8988T (cell line): ENCODE data around the gene MRPL55.

Source experiments
- DNase-seq: peaks from one replicate; pipeline ENCODE4 v3.0.0; 2011

MRPL55 gene

DNA sequence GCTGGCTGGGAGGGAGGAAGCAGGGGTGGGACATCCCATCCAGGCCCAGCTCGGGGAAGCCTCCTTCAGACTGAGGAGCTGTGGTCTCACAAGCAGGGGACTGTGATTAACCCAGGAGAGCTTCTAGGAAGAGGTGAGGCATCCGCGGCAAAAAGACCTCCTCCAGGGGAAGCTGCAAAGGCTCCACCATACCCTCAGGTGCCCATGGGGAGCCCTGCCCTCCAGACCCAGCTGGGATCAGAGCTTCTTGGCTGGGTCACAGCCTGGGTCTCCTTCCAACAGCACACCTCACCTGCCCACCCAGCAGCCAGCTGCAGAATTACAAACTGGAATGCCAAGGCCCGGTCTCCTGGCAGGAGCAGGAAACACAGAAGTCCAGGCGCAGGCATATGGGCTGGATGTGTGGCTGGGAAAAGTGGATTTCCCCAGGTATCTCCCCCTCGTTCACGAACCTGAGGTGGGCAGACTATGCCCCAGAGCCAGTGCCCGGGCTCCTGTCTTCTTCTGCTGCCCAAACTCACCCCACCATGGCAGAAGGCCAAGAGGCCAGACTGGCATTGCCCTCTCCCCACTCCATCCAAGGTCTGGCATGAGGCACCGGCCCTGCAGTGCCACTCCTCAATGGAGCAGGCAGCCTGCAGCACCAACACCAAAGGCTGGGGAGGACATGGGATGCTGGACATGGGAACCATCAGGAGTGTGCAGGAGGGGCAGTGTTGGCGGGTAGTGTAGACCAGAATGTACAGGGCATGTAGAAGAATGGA, 42.0 kb downstream of the MRPL55 start:
- DNase-seq: no peak

DNA sequence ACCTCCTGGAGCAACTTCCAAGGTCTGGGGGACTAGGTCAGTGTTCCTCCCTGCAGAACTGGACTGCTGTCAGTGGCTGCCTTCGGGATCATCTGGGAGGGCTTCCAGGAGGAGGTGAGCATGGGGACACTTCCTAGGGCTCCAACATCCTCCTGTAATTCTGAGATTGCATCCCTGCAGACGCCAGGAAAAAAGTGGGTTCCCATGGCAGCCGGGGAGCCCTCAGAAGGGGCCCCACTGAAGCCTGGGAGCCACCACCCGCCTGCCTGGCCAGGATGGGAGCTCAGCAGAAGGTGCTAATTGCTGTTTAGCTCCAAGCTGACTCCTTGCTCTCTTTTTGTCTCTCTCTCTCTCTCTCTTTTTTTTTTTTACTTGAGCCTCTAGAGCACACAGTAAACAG, 42.7 kb downstream of the MRPL55 start:
- DNase-seq: no peak

DNA sequence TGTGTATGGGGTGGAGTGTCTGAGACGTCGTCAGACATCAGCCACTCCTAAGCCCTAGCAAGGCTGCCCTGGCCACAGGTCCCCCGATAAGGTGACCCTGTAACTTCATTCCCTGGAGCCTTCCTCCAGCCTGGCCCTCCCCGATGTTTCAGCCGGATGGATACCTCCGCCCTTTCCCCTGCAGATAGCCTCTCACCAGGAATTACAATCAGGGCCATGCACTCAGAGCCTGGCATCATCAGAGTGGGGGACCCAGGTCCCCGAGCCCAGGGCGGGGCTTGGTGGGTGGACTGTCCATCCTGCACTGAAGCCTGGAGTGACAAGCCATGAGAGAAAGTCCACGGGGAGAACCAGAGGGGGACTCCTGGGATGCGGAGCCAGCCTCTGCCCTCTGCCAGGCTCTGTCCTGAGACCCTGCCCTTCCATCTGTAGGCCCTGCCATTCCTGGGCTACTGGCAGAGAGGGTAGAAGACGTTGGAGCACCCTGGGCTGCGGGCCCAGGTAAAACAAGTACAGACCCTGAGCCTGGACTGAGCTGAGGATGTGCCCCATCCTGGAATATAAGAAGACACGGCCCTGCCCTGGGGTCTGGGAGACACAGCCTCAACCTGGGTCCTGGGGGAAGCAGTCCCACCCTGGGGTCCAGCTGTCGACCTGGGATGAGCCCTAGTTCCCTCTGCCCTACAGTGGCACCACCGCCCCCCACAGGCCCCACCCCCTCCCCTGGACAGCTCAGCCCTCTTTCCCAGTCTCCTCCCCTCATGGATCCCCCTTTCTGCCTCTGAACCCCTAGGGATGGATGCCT, 43.4 kb downstream of the MRPL55 start:
- no peak for DNase-seq

DNA sequence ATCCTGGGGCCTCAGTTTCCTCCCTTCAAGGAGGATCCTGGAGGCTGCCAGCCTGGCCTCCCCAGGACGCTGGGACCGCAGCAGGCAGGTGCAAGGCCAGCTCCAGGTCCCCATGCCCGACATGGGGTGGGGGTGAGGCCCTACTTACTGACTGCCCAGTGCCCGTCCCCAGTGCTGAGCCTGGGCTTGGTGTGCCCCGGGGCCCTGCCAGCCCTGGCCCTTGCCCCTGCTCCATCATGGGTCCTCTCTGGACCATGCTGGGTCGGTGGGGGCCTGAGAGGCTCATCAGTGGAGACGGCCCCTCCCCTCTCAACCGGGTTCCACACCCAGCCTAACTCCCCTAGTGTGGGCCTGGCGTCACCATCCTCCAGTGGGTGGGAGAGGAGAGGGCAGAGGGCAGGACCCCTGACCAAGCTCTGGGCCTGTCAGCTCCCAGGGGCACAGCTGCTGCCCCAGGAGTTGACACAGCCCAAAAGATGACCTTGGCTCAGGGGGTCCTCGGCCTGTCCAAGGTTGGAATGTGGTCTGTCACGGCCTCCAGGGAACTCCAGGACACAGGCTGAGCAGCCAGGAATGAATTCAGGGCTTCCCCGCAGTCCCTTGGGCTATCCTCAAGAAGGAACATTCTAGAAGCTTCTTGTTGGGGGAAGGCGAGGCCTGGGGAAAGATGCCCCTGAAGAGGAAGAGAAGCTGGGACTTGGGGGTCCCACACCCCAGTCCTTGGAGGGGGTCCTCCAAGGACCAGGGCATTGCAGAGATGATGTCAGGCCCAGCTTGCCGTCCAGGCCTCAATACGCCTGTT, 44.2 kb downstream of the MRPL55 start:
- no peak for DNase-seq

DNA sequence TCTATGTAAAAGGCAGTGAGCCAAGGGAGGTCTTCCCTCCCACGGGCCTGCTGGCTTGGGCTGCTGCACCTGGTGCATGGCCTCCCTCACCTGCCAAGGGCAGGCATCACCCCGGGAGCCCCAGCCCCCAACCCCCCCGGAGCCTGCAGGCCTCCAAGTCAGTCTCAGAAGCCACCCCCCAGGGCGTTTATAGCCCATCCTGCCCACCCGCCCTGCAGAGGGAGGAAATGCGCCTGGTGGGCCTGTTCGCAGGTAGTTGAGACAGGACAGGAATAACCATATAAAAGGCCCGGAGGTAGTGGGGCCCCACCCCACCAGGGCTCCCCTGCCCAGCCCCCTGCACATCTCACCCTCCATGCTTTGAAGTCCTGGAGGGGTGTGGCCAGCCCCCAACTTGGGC, 44.8 kb downstream of the MRPL55 start:
- DNase-seq: no peak

DNA sequence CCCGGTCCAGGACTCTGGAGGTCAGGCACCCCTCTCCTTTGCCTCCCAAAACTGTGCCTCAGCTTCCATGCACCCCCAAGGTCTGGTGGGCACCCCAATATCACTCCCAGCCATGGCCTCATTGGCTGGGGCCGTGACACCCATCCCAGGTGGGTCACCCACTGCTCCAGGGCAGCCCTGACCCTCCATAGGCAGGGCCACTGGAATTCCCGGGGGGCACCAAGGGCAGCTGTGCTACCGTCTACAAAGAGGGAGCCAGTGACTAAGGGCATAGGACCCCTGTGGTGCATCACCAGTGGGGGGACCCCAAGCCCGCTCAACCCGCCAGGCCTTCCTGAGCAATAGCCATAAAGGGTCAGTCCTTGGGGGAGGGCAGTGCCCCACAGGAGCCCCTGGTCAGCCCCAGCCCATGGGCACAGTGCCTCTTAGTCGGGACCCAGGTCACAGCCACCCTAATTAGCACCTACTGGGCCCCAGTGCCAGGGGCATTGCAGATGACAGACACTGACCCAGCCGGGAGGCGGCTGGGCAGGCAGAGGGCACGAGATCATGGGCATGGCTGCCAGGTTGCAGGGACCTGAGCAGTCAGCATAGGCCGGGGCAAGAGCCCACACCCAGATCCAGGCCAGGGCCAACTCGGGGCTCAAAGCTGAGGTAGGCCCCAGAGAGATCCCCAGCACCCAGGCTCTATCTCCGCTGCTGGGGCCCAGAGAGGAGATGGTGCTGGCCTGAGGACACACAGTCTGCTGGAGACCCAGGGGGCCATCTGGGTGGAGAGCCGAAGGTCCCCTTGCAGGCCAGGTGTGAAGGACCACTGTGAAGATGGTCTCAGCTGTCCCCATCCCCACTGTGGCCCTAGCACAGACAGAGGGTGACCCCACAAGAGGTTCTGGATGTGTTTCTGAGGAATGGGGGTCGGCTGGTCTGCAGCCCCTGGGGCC, 45.6 kb downstream of the MRPL55 start:
- no peak for DNase-seq

DNA sequence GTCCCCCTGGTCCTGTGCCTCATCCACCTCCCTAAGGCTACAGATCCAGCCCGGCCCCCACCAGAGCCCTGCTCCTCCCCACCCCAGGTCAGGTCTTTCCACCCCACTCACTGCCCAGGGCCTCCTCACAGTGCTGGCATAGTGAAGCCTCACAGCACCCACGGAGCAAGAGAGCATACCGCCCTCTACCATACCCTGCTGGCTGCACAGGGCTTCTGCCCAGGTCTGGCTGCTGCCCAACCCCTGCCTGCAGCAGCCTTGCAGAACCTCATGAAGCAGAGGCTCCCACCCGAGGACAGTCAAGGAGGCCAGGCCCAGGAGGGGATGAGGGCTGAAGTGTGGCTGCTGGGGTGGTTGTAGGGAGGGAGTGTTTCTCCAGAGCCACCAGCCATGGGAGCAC, 46.3 kb downstream of the MRPL55 start:
- DNase-seq: no peak

DNA sequence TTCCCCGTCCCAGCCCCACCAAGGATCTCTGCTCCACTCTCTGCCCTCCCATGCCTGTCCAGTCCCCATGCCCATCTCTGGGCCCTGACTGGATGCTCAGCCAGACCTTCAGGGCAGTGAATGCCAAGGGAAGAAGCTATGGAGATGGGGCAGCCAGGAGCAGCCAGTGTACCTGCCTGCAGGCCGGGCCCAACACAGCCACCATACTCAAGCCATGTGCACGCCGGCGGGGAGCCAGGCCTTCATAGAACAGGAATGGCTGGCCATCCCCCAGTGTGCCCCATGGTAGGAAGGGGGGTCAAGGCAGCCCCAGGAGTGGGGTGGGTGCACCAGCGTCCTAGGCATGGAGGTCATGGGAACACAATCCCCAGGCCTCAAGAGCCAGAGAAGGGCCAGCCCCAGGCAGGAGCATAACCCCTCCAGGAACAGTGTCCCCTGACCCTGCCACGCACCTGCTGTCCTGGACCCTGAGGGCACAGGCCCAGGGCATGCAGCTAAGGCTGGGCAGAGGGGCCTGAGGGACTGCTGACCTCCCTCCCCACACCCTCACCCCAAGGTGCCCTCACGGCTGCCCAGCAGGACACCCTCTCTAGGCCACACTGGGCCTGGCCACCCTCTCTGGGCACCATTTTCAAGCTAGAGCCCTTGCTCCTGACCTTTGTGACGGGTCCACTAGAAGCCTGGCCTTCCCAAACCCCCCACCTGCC, 46.9 kb downstream of the MRPL55 start:
- DNase-seq: no peak

DNA sequence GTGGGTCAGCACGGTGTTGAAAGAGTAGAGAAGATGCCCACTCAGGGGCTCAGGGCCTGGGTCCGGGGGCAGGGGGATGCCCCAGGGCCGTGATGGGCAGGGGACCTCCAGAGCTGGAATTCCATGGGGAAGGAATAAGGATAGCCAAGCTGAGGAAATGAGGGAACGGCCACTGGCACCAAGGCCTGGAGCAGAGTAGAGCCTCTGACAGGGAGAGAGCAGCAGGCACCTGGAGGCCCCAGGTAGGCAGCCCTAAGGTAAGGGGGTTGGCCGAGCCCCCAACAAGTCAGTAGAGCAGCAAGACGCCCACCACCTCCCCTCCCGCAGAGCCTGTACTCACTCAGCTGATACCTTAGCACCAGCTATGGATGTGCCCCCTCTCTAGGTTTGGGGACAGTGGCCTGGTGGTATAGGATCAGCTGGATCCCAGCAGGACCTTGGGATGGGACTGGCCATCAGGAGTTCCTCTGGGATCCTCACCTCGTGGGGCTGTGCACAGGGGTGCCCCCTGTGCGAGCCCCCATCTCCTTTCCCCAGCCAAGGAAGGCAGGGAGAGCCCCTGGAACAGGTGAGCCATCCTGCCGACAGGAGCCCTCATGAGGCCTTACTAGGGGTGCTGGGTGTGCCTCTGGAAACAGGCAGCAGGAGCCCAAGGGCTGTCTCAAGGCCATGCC, 47.6 kb downstream of the MRPL55 start:
- DNase-seq: no peak

DNA sequence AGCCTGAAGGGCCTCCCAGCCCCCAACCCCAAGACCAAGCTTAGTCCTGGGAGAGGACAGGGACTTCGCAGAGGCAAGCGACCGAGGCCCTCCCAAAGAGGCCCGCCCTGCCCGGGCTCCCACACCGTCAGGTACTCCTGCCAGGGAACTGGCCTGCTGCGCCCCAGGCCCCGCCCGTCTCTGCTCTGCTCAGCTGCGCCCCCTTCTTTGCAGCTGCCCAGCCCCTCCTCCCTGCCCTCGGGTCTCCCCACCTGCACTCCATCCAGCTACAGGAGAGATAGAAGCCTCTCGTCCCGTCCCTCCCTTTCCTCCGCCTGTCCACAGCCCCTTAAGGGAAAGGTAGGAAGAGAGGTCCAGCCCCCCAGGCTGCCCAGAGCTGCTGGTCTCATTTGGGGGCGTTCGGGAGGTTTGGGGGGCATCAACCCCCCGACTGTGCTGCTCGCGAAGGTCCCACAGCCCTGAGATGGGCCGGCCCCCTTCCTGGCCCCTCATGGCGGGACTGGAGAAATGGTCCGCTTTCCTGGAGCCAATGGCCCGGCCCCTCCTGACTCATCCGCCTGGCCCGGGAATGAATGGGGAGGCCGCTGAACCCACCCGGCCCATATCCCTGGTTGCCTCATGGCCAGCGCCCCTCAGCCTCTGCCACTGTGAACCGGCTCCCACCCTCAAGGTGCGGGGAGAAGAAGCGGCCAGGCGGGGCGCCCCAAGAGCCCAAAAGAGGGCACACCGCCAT, 48.5 kb downstream of the MRPL55 start:
- no peak for DNase-seq

DNA sequence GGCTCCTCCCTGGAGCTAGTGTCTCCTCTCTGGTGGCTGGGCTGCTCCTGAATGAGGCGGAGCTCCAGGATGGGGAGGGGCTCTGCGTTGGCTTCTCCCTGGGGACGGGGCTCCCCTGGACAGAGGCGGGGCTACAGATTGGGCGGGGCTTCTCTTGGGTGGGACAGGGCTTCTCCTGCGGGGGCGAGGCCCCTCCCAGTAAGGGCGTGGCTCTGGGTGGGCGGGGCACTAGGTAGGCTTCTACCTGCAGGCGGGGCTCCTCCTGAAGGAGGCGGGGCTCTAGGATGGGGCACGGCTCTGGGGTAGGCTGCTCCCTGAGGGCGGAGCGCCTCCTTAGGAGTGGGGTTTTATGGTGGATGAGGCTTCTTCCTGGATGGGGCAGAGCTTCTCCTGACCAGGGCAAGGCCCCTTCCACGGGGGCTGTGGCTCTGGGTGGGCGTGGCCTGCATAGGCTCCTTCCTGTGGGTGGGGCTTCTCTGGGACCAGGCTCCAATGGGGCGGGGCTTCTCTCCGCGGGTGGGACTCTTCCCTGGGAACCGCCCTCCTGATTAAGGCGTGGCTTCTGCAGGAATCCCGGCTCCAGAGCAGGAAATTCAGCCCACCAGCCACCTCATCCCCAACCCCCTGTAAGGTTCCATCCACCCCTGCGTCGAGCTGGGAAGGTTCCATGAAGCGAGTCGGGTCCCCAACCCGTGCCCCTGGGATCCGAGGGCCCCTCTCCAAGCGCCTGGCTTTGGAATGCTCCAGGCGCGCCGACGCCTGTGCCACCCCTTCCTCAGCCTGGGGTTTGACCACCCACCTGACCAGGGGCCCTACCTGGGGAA, 49.3 kb downstream of the MRPL55 start:
- DNase-seq: no peak

DNA sequence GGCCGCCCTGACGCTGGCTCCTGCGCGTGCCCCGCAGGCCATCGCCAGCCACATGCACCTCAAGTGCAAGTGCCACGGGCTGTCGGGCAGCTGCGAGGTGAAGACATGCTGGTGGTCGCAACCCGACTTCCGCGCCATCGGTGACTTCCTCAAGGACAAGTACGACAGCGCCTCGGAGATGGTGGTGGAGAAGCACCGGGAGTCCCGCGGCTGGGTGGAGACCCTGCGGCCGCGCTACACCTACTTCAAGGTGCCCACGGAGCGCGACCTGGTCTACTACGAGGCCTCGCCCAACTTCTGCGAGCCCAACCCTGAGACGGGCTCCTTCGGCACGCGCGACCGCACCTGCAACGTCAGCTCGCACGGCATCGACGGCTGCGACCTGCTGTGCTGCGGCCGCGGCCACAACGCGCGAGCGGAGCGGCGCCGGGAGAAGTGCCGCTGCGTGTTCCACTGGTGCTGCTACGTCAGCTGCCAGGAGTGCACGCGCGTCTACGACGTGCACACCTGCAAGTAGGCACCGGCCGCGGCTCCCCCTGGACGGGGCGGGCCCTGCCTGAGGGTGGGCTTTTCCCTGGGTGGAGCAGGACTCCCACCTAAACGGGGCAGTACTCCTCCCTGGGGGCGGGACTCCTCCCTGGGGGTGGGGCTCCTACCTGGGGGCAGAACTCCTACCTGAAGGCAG, 50.0 kb downstream of the MRPL55 start:
- DNase-seq: no peak

DNA sequence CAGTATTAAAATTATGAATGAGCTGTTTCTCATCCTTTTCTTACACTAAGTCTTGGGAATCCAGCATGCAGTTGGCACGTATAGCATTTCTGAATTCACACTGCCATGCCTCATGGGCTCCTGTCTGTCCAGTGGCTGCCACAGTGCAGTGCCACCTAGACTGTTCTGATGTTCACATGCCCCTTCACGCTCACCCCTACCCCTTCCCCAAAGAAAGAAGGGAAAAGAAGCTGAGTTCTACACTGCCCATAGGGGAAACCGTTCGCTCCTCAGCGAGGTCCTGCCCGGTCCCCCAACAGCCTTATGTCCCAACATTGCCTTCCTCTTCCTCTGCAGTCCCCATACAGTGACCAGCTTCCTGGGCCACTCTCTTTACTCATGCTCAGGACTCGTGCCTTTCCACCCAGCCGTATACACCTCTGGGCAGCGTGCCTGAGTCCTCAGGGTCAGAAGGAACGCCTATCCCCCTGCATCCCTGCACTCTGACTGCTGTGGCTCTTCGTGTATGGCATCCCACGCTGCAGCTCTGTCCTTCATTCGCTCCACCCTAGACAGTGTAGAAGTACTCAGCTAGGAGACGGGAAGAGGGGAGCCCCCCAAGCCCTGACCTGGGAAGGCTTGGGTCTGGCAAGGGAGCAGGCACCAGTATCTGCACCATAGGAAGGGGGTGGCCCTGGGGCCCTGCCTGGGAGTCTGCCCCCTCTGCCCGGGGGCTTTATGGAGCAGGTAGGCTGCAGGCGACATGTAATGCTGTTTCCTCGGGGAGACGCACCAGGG, 50.7 kb downstream of the MRPL55 start:
- no peak for DNase-seq
